Spinal cord (tissue), 10 donors: ENCODE results near the gene SMOC2. TPM values are rescaled to one million over a fixed set of nuclear protein-coding genes. Genes with fewer than 3 reads are reported as not detected.

Experiments
- DNase-seq, 6 donors: peaks; one replicate each; pipeline versions ENCODE4 v3.0.0 to v3.0.0-alpha.2; 2013 to 2015; ENCODE audit warnings: low spot score in 6 of 6, low read depth in 4 of 6
- H3K27ac ChIP-seq: one replicate; pipeline ENCODE4 v1.5.1; 2013; ENCODE audit warnings: low read depth, low read length, control low read depth
- H3K27me3 ChIP-seq: one replicate; pipeline ENCODE4 v1.6.1; 2013; ENCODE audit warnings: low read length; ENCODE audit not compliant: control insufficient read depth, insufficient read depth
- H3K36me3 ChIP-seq: one replicate; pipeline ENCODE4 v1.6.1; 2013; ENCODE audit warnings: low read length; ENCODE audit not compliant: control insufficient read depth, insufficient read depth
- H3K4me1 ChIP-seq: one replicate; pipeline ENCODE4 v1.6.1; 2013; ENCODE audit warnings: low read length; ENCODE audit not compliant: control insufficient read depth, insufficient read depth
- H3K4me3 ChIP-seq: one replicate; pipeline ENCODE4 v1.5.1; 2013; ENCODE audit warnings: low read depth, low read length, control low read depth
- H3K9me3 ChIP-seq: one replicate; pipeline ENCODE4 v1.6.1; 2013; ENCODE audit warnings: low read length; ENCODE audit not compliant: control insufficient read depth, insufficient read depth
- WGBS: methylation state at CpG from one replicate; pipeline ENCODE4 v1.1.5; 2013; ENCODE audit warnings: missing lambda C conversion rate; ENCODE audit not compliant: insufficient coverage; 5-methylcytosine and 5-hydroxymethylcytosine counted together
- long read RNA-seq, 4 donors: transcript quantifications; one replicate each; lab custom pipeline, GENCODE V29; 2026
- polyA plus RNA-seq, 2 donors: library from polyadenylated mRNA; unstranded; fragments of 120-200 nt; gene quantifications; one replicate each; pipeline ENCODE4 v1.2.1, GENCODE V29; 2013; ENCODE audit not compliant: insufficient read length in 2 of 2
- total RNA-seq, 2 donors: library from RNA; depleted of rRNA in 1 of 2; stranded (reverse); fragments of 120-200 nt in 1 of 2; fragments of >200 nt in 1 of 2; gene quantifications; one replicate each; pipeline versions ENCODE4 v1.2.3 to v1.2.4, GENCODE V29; 2013 to 2014
- donor health status: healthy.

Gene SMOC2
- 10 to 100 TPM; 51.7 to 96.0 TPM for total RNA-seq
- polyA plus RNA-seq: 10 to 100 TPM in 1 of 2 donors, 1 to 10 TPM in 1; 8.3 to 39.4 TPM
- long read RNA-seq, donor 1, partial matches to known transcripts: 0 of 4 reads
- long read RNA-seq, donor 1, other reads (novel, unspliced or antisense): 0 of 4 reads
- long read RNA-seq, donor 2, partial matches to known transcripts: 0 of 1 reads
- long read RNA-seq, donor 2, other reads (novel, unspliced or antisense): 0 of 1 reads
- long read RNA-seq, donor 3, partial matches to known transcripts: 0 of 1 reads
- long read RNA-seq, donor 3, other reads (novel, unspliced or antisense): 0 of 1 reads
- long read RNA-seq, donor 4, partial matches to known transcripts: 0 of 2 reads
- long read RNA-seq, donor 4, other reads (novel, unspliced or antisense): 0 of 2 reads

GRCh38 chr6:168440520-168441433, at the start of gene SMOC2:
Gene SMOC2 (plus strand): TSS chr6:168441184. CDS start chr6:168441371, 187 bp downstream.
- peaks cover 42% of the 10 kb centered on the region for H3K27me3 ChIP-seq
- WGBS: 3% methylated on average over 71 of the region's 81 CpGs
- H3K4me1 ChIP-seq: peaks cover 17% of the 10 kb centered on the region
- H3K9me3 ChIP-seq: no peaks in the 10 kb centered on the region
- H3K27ac ChIP-seq: peak within 1 kb of the TSS; percentile 10
- H3K4me3 ChIP-seq: peak within 1 kb of the TSS; percentile 22
- peak in 2 of 6 donors; percentile 53 to 60 for DNase-seq
- no peaks in the 10 kb centered on the region for H3K36me3 ChIP-seq

- peaks cover 8% of the 10 kb centered on the region for H3K4me1 ChIP-seq
- H3K36me3 ChIP-seq: no peaks in the 10 kb centered on the region
- no peaks in the 10 kb centered on the region for H3K9me3 ChIP-seq
- no peak overlapping the region for H3K4me3 ChIP-seq
- H3K27ac ChIP-seq: no peak overlapping the region
- H3K27me3 ChIP-seq: peaks cover 5% of the 10 kb centered on the region
- no peak for DNase-seq
- 89% methylated on average over 23 of the region's 23 CpGs for WGBS
These were observed 47.7 kb upstream of the SMOC2 start for GRCh38 chr6:168393126-168393870.

- Histone ChIP-seq H3K36me3 (no peaks in the 10 kb centered on the region), H3K27me3 (peaks cover 5% of the 10 kb centered on the region), H3K9me3 (no peaks in the 10 kb centered on the region), H3K4me1 (no peaks in the 10 kb centered on the region), H3K4me3 (no peak overlapping the region), H3K27ac (no peak overlapping the region)
- 84% methylated on average over 12 of the region's 12 CpGs for WGBS
- no peak for DNase-seq
These were observed 46.4 kb upstream of the SMOC2 start for GRCh38 chr6:168394606-168395005.

- no peaks in the 10 kb centered on the region for H3K4me1 ChIP-seq
- no peaks in the 10 kb centered on the region for H3K9me3 ChIP-seq
- 87% methylated on average over 11 of the region's 12 CpGs for WGBS
- no peaks in the 10 kb centered on the region for H3K27me3 ChIP-seq
- no peaks in the 10 kb centered on the region for H3K36me3 ChIP-seq
- no peak for DNase-seq
- H3K4me3 ChIP-seq: no peak overlapping the region
- no peak overlapping the region for H3K27ac ChIP-seq
These were observed 45.0 kb upstream of the SMOC2 start for GRCh38 chr6:168395983-168396382.

- H3K36me3 ChIP-seq: no peaks in the 10 kb centered on the region
- no peak overlapping the region for H3K27ac ChIP-seq
- no peak overlapping the region for H3K4me3 ChIP-seq
- H3K9me3 ChIP-seq: no peaks in the 10 kb centered on the region
- H3K27me3 ChIP-seq: no peaks in the 10 kb centered on the region
- 88% methylated on average over 13 of the region's 16 CpGs for WGBS
- no peaks in the 10 kb centered on the region for H3K4me1 ChIP-seq
- DNase-seq: peak in 1 of 6 donors; percentile 27
These were observed 44.4 kb upstream of the SMOC2 start for GRCh38 chr6:168396561-168396960.

GRCh38 chr6:168397012-168397411, 44.0 kb upstream of the SMOC2 start:
- 76% methylated on average over 10 of the region's 10 CpGs for WGBS
- H3K36me3 ChIP-seq: no peaks in the 10 kb centered on the region
- no peaks in the 10 kb centered on the region for H3K9me3 ChIP-seq
- H3K27me3 ChIP-seq: no peaks in the 10 kb centered on the region
- no peak overlapping the region for H3K27ac ChIP-seq
- no peaks in the 10 kb centered on the region for H3K4me1 ChIP-seq
- no peak for DNase-seq
- H3K4me3 ChIP-seq: no peak overlapping the region

GRCh38 chr6:168400037-168400436, 40.9 kb upstream of the SMOC2 start:
- no peaks in the 10 kb centered on the region for H3K27me3 ChIP-seq
- 67% methylated on average over 1 of the region's 2 CpGs for WGBS
- H3K9me3 ChIP-seq: no peaks in the 10 kb centered on the region
- H3K4me1 ChIP-seq: no peaks in the 10 kb centered on the region
- H3K27ac ChIP-seq: no peak overlapping the region
- no peak overlapping the region for H3K4me3 ChIP-seq
- H3K36me3 ChIP-seq: no peaks in the 10 kb centered on the region
- no peak for DNase-seq

GRCh38 chr6:168403370-168404005, 37.5 kb upstream of the SMOC2 start:
- no peaks in the 10 kb centered on the region for H3K9me3 ChIP-seq
- H3K4me1 ChIP-seq: no peaks in the 10 kb centered on the region
- no peak for DNase-seq
- no peaks in the 10 kb centered on the region for H3K36me3 ChIP-seq
- no peak overlapping the region for H3K4me3 ChIP-seq
- no peak overlapping the region for H3K27ac ChIP-seq
- no peaks in the 10 kb centered on the region for H3K27me3 ChIP-seq
- WGBS: 83% methylated on average over 9 of the region's 9 CpGs

GRCh38 chr6:168404560-168404959, 36.4 kb upstream of the SMOC2 start:
- H3K27me3 ChIP-seq: no peaks in the 10 kb centered on the region
- DNase-seq: no peak
- H3K36me3 ChIP-seq: no peaks in the 10 kb centered on the region
- no peak overlapping the region for H3K27ac ChIP-seq
- WGBS: 100% methylated on average over 1 of the region's 1 CpG
- no peak overlapping the region for H3K4me3 ChIP-seq
- no peaks in the 10 kb centered on the region for H3K4me1 ChIP-seq
- H3K9me3 ChIP-seq: no peaks in the 10 kb centered on the region
